Keratinocyte (primary cell): ENCODE results near the gene FBN1. TPM values are rescaled to one million over a fixed set of nuclear protein-coding genes. Genes with fewer than 3 reads are reported as not detected.

Experiments used
- DNase-seq: peaks from one replicate; pipeline ENCODE4 v3.0.0-alpha.2; 2011; ENCODE audit warnings: low read depth, missing footprints, low spot score
- FAIRE-seq: peaks from 2 replicates; lab custom pipeline; 2011; peaks lifted over from hg19 to GRCh38; lab: Jason Lieb, UNC
- H2AFZ ChIP-seq: 2 replicates; pipeline ENCODE4 v1.6.0; 2012; ENCODE audit warnings: low read length, control low read depth, inconsistent platforms; ENCODE audit not compliant: control insufficient read depth
- H3K27ac ChIP-seq: 2 replicates; pipeline ENCODE4 v1.5.1; 2011; ENCODE audit warnings: low read length; ENCODE audit not compliant: control insufficient read depth, insufficient read depth
- H3K27me3 ChIP-seq: 3 replicates; pipeline ENCODE4 v1.6.0; 2011; ENCODE audit warnings: low read length; ENCODE audit not compliant: control insufficient read depth, insufficient read depth; ENCODE audit errors: extremely low read depth
- H3K36me3 ChIP-seq, 2 experiments: 2 replicates in 1 of 2; 3 replicates in 1 of 2; pipeline ENCODE4 v1.5.1; 2011; ENCODE audit warnings: low read length in 2 of 2, mild to moderate bottlenecking in 1 of 2; ENCODE audit not compliant: control insufficient read depth in 2 of 2, insufficient read depth in 2 of 2; ENCODE audit errors: extremely low read depth in 1 of 2
- H3K4me1 ChIP-seq: 3 replicates; pipeline ENCODE4 v1.5.1; 2011; ENCODE audit warnings: low read length; ENCODE audit not compliant: control insufficient read depth, insufficient read depth; ENCODE audit errors: extremely low read depth
- H3K4me2 ChIP-seq: 3 replicates; pipeline ENCODE4 v1.6.0; 2011; ENCODE audit warnings: low read depth, low read length; ENCODE audit not compliant: control insufficient read depth, insufficient read depth; ENCODE audit errors: extremely low read depth
- H3K4me3 ChIP-seq, 3 experiments: fragments of 200-600 bp in 1 of 3; sonication (generic) in 1 of 3; 2 replicates in 2 of 3; 3 replicates in 1 of 3; pipeline ENCODE4 v1.5.1; 2011 to 2016; ENCODE audit warnings: low read length in 3 of 3, mild to moderate bottlenecking in 3 of 3, control low read depth in 2 of 3, inconsistent platforms in 1 of 3, low read depth in 1 of 3, mixed read lengths in 1 of 3, mixed run types in 1 of 3, moderate library complexity in 1 of 3; ENCODE audit not compliant: control insufficient read depth in 2 of 3, insufficient read depth in 2 of 3; ENCODE audit errors: extremely low read depth in 1 of 3
- H3K79me2 ChIP-seq: 2 replicates; pipeline ENCODE4 v1.6.0; 2012; ENCODE audit warnings: low read length; ENCODE audit not compliant: control insufficient read depth, insufficient read depth
- H3K9ac ChIP-seq: 3 replicates; pipeline ENCODE4 v1.6.0; 2011; ENCODE audit warnings: low read length; ENCODE audit not compliant: control insufficient read depth, insufficient read depth; ENCODE audit errors: extremely low read depth
- H3K9me1 ChIP-seq: 3 replicates; pipeline ENCODE4 v1.6.0; 2011; ENCODE audit warnings: low read length; ENCODE audit not compliant: control insufficient read depth, insufficient read depth; ENCODE audit errors: extremely low read depth
- H3K9me3 ChIP-seq: 2 replicates; pipeline ENCODE4 v1.5.1; 2012; ENCODE audit warnings: low read depth, low read length; ENCODE audit not compliant: control insufficient read depth
- H4K20me1 ChIP-seq: 3 replicates; pipeline ENCODE4 v1.6.0; 2011; ENCODE audit warnings: low read length; ENCODE audit not compliant: control insufficient read depth, insufficient read depth; ENCODE audit errors: extremely low read depth
- CTCF ChIP-seq, 3 experiments: IDR thresholded peaks in 1 of 3; conservative IDR thresholded peaks in 1 of 3; optimal IDR thresholded peaks in 1 of 3; 2 replicates in 2 of 3; 3 replicates in 1 of 3; pipeline versions ENCODE3 to v1.5.1; 2011; ENCODE audit warnings: low read length in 3 of 3, mild to moderate bottlenecking in 3 of 3, moderate library complexity in 2 of 3, control low read depth in 1 of 3, inconsistent platforms in 1 of 3; ENCODE audit not compliant: insufficient read depth in 2 of 3; ENCODE audit errors: extremely low read depth in 1 of 3
- EZH2 ChIP-seq: IDR thresholded peaks from one replicate; pipeline ENCODE4 v1.6.1; 2012; ENCODE audit warnings: inconsistent platforms, mild to moderate bottlenecking, low read length, moderate library complexity
- dilution Hi-C: fragments of 300-500 bp; cut with MboI; formaldehyde crosslinking; loops from one replicate; pipeline ENCODE4 v1.7.0; 2020; ENCODE audit warnings: low sequenced_read_pairs; ENCODE audit not compliant: extremely low pct_ligation_motif_present
- polyA plus RNA-seq, 5 experiments: library from polyadenylated mRNA; depleted of rRNA in 3 of 5; stranded (reverse) in 3 of 5; stranded (forward) in 1 of 5; unstranded in 1 of 5; fragments of >200 nt; gene quantifications; 1 replicate in 1 of 5; 2 replicates in 3 of 5; 3 replicates in 1 of 5; pipeline versions ENCODE4 v1.2.1 to v1.2.3, GENCODE V29; 2011 to 2012; ENCODE audit warnings: missing spikeins in 2 of 5, low read depth in 1 of 5, low replicate concordance in 1 of 5

Gene FBN1
- polyA plus RNA-seq, 1 donor (not counting 4 experiments of a cell fraction or from before 2014, with no cell fraction given) = 3.5 TPM

- H3K36me3 ChIP-seq = no peaks in the 10 kb centered on the region
- H4K20me1 ChIP-seq = no peaks in the 10 kb centered on the region
- no peaks in the 10 kb centered on the region for H3K9me1 ChIP-seq
- no peaks in the 10 kb centered on the region for H3K9me3 ChIP-seq
- no peak for DNase-seq
- TF ChIP-seq EZH2 (no peak), CTCF (optimal IDR thresholded peaks at IDR 0.05 in 1 of 3, IDR thresholded peaks at IDR 0.05 in 1 of 3, conservative IDR thresholded peaks at IDR 0.05 in 1 of 3; ENCODE audit: extremely low read depth in 1 of 3, insufficient read depth in 2 of 3, low read length in 3 of 3) (no peak)
- dilution Hi-C loops = no loop called here
- H3K4me1 ChIP-seq = no peaks in the 10 kb centered on the region
- no peak overlapping the region for H3K4me3 ChIP-seq
- no peak overlapping the region for H3K9ac ChIP-seq
- H3K4me2 ChIP-seq = no peak overlapping the region
- H2AFZ ChIP-seq = no peak overlapping the region
- FAIRE-seq = no peak
- no peak overlapping the region for H3K27ac ChIP-seq
- H3K27me3 ChIP-seq = no peaks in the 10 kb centered on the region
- H3K79me2 ChIP-seq = no peaks in the 10 kb centered on the region
Measured at GRCh38 chr15:48553559-48553958, 92.0 kb downstream of the FBN1 start.

- TF ChIP-seq CTCF (optimal IDR thresholded peaks at IDR 0.05 in 1 of 3, IDR thresholded peaks at IDR 0.05 in 1 of 3, conservative IDR thresholded peaks at IDR 0.05 in 1 of 3; ENCODE audit: extremely low read depth in 1 of 3, insufficient read depth in 2 of 3, low read length in 3 of 3) = no peak
- TF ChIP-seq EZH2 = no peak
- dilution Hi-C loops = no loop called here
- H3K36me3 ChIP-seq = no peaks in the 10 kb centered on the region
- H3K4me3 ChIP-seq = no peak overlapping the region
- no peak overlapping the region for H2AFZ ChIP-seq
- H3K4me1 ChIP-seq = no peaks in the 10 kb centered on the region
- DNase-seq = no peak
- H3K9me3 ChIP-seq = no peaks in the 10 kb centered on the region
- no peak for FAIRE-seq
- no peaks in the 10 kb centered on the region for H3K27me3 ChIP-seq
- H3K79me2 ChIP-seq = no peaks in the 10 kb centered on the region
- H3K27ac ChIP-seq = no peak overlapping the region
- no peak overlapping the region for H3K4me2 ChIP-seq
- no peaks in the 10 kb centered on the region for H3K9me1 ChIP-seq
- H3K9ac ChIP-seq = no peak overlapping the region
- no peaks in the 10 kb centered on the region for H4K20me1 ChIP-seq
Measured at GRCh38 chr15:48550822-48551525, 94.5 kb downstream of the FBN1 start.
